Cortex of kidney (tissue), 1 donor: Measurements from ENCODE around the gene CTTN.
"Not testable (repeated sequence)": the region's sequence is repeated elsewhere in the genome, so short reads cannot be mapped to it uniquely, and the experiment has no call there.

Experiments used
- DNase-seq: peaks from one replicate; lab custom pipeline; 2025; lab: John Stamatoyannopoulos, UW

CTTN gene

DNA sequence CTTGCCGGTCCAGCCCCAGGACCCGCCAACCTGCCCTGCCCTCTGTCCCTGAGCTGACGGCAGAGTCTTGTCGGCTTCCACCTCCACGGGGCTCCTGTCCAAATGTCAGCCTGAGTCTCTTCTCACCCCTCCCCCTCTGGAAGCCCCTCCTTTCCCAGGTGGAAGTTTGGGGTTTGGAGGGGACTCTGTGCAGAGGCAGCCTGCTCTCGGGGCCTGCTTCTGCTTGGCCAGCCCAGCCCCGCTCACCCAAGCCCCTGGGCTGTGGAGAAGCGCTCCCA lies 31.0 kb downstream of the CTTN start:
- no peak for DNase-seq

- no peak for DNase-seq
Measured at GRCh38 chr11:70429724-70430521, 31.6 kb downstream of the CTTN start.

GRCh38 chr11:70430671-70431574 lies 32.6 kb downstream of the CTTN start:
- no peak for DNase-seq

GRCh38 chr11:70431611-70432010 lies 33.3 kb downstream of the CTTN start:
- no peak for DNase-seq

DNA sequence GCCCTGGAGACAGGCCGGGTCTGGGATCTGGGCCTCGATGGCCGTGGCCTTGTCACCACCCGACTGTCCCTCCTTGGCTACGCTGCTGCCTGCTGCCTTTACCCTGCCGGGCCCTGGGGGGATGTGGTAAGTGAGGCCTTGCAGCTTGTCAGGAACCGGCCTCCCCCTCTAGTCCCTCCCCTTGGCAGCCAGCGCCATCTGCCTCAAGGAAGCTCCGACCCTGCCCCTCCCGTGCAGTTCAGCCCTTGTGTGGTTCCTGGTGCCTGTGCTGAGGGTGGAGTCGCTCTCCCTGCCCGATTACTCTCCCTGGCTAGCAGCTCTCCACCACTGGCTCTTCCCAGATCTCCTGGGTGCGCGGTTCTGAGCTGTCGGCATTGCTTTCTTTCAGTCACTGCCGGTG lies 33.7 kb downstream of the CTTN start:
- DNase-seq = no peak

GRCh38 chr11:70432580-70432979 lies 34.3 kb downstream of the CTTN start:
- no peak for DNase-seq

DNA sequence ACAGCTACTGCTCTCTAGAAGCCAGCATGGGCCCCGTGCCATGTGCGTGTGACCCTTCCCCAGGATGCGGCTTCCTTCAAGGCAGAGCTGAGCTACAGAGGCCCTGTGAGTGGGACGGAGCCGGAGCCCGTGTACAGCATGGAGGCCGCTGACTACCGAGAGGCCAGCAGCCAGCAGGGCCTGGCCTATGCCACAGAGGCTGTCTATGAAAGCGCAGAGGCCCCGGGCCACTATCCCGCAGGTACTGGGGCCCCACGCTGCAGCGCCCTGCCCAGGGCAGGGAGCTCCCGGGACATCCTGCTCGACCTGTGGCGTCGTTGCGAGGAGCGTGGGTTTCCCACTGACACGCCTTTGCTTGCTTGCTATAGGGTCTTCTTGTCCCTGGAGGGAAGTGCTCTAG lies 34.7 kb downstream of the CTTN start:
- no peak for DNase-seq

DNA sequence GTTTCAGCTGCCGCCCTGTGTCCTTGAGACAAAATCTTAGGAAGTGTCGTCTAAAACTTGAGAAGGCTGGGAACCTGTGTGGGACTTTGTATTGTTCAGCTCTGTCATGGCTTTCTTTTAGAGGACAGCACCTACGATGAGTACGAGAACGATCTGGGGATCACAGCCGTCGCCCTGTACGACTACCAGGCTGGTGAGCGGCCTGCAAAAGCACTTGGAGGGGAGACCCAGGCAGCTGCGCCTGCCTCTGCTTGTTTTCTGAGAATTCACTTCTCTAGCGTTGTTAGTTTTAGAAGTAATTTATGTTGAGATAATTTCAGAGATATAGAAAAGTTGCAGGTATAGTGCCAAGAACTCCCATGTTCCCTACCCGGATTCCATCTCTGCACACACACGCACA lies 35.2 kb downstream of the CTTN start:
- DNase-seq = no peak

- no peak for DNase-seq
Measured at GRCh38 chr11:70433966-70434812, 35.9 kb downstream of the CTTN start.

DNA sequence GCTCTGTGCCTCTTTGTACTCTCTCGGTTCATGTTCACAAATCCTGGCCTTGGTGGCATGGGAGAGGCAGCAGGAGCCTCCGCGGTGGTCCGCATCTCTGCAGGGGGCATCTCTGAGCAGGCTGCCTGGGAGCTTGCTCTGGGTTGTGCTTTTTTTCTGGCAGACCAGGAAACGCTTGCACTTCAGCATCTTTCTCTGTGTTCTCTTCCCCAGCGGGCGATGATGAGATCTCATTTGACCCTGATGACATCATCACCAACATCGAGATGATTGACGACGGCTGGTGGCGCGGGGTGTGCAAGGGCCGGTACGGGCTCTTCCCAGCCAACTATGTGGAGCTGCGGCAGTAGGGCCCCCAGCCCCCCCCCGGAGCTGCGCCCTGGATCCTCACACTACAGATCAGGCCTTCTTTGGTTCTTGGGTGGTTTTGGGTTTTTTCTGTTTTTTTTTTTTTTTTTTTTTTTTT lies 36.5 kb downstream of the CTTN start:
- DNase-seq = no peak

DNA sequence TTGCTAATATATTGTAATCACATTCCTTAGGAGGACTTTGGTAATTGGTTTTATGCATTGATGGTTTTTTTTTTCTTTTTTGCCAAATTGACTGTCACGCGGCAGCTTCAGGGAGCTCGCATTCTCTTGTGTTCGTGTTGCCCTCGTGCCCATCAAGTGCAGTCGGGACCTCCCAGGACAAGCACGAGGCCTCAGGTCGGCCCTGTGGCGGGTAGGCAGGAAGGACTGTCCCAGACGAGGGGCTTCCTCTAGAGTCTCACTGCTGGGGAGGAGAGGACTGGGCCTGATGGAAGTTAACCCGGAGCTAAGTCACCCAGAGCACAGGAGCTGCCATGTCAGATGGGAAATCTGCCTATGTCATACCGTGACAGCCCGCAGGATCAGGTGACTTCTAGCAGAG lies 37.0 kb downstream of the CTTN start:
- DNase-seq = no peak

GRCh38 chr11:70435765-70436500 lies 37.6 kb downstream of the CTTN start:
- DNase-seq = no peak

- no peak for DNase-seq
Measured at GRCh38 chr11:70436501-70436860, 38.2 kb downstream of the CTTN start.

DNA sequence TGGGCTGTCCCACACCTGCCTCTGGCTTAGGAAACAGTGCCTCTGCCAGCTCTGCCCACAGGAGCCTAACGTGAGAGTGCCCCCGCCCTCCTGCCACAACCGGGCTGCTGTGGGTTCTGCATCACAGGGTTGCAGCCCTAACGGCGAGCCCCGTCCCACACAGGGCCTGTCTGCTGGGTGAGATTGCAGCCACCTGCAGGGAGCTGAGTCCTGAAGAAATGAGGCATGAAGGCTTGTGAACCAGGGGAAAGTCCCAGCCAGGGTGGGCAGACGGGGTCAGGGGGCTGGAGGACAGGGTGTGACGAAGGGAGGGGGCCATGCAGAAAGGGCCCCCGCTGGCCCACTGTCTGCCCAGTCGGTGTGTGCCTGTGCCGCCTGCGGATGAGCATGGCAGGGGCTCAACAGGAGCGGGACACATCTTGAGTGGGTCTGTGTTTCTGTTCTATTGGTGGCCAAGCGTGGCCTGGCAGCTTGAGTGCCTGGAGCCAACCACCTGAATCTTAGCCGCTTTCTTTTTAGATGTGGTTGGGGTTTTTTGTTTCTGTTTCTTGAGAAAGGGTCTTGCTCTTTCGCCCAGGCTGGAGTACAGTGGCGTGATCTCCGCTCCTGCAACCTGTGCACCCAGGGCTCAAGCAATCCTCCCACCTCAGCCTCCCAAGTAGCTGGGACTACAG lies 38.9 kb downstream of the CTTN start:
- DNase-seq = no peak

DNA sequence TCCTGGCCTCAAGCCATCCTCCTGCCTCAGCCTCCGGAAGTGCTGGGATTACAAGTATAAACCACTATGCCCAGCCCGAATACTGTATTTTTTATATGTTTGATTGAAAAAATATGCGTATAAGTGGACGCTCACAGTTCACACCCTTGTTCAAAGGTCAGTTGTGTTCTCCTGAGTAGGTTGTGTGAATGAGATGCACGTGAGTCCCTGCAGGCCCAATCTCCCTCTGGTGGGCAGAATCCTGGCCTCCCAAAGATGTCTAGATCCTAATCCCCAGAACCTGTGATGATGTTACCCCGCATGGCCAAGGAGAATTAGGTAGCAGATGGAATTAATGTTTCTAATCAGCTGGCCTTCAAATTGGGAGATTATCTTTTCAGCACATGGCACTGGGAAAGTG lies 41.9 kb downstream of the CTTN start:
- no peak for DNase-seq

DNA sequence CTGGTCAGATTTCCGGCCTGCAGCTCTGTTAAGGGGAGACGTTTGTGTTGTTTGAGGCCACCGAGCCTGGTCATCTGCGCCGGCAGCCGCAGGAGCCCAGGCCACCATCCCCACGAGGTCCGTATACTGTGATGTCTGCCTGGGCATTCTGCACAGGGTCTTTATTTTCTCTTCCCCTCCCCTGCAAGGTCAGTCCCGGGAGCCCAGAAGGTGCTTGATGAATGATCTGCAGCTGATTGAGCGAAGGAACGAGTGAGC lies 45.4 kb downstream of the CTTN start:
- no peak for DNase-seq

DNA sequence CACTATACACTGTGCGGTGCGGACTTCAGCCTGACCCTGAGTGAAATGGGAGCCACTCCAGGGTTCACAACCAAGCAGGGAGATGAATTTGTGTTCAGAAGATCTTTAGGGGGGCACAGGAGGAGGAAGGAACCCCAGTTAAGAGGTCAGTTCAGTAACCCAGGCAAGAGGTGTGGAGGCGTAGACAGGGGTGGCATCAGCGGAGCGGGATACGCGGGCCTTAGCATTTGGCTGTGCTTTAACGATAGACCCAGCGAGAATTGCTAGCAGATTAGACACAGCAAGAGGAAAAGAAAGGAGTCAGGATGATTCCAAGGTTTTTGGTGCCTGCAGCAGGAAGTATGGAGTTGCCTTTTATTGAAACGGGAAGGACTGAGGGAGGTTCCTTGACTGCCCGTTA lies 46.8 kb downstream of the CTTN start:
- DNase-seq = no peak

- no peak for DNase-seq
Measured at GRCh38 chr11:70445605-70446004, 47.3 kb downstream of the CTTN start.

DNA sequence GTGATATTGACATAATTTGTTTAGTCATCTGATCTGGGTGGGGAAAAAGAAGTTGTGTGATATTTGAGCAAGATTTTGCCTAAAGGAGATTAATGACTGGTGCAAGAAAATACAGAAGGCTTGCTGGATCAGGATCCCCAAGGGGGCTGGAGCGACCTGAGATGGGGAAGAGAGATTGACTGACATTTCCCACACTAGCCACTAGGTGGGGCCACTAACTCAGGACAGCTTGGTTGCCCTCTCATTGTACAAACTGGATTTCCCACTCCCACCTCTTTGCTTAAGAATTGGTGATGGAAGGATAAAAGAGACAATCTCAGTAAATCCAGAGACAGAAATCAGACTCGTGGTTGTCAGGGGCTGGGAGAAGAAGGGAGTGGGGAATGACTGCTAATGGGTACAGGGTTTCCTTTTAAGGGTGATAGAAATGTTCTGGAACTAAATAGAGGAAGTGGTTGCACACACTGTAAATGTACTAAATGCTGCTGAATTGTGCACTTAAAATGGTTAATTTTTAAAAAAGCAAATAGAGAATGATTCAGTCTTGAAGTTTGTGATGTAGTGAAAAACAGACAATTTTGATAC lies 50.7 kb downstream of the CTTN start:
- no peak for DNase-seq

- DNase-seq = no peak
Measured at GRCh38 chr11:70454197-70454767, 56.0 kb downstream of the CTTN start.

- DNase-seq = not testable (repeated sequence)
Measured at GRCh38 chr11:70454811-70455210, 56.5 kb downstream of the CTTN start.
